Right lung (tissue), 10 donors: ENCODE measurements around the gene RPL39. TPM values are rescaled to one million over a fixed set of nuclear protein-coding genes. Genes with fewer than 3 reads are reported as not detected.
"Not testable (repeated sequence)": the region's sequence is repeated elsewhere in the genome, so short reads cannot be mapped to it uniquely, and the experiment has no call there.

Experiments used
- DNase-seq, 2 donors: peaks; one replicate each; pipeline ENCODE4 v3.0.0-alpha.2; 2013
- long read RNA-seq, 8 donors: transcript quantifications; one replicate each; lab custom pipeline, GENCODE V29; 2026
- polyA plus RNA-seq, 5 donors: library from polyadenylated mRNA; unstranded; fragments of 120-200 nt; gene quantifications; one replicate each; pipeline versions ENCODE4 v1.2.1 to v1.2.3, GENCODE V29; 2013; ENCODE audit warnings: inconsistent platforms in 1 of 5, low replicate concordance in 1 of 5; ENCODE audit not compliant: insufficient read length in 5 of 5, insufficient read depth in 1 of 5

Gene RPL39
- polyA plus RNA-seq, result 1,000 to 10,000 TPM; 2,580 to 3,320 (median 2,716) TPM
- long read RNA-seq, donor 1, transcript RPL39-202 (2 exons, 1,915 nt), result minor isoform, 23 of 445 reads
- long read RNA-seq, donor 1, transcript RPL39-201 (3 exons, 401 nt), result major isoform, 406 of 445 reads
- long read RNA-seq, donor 1, partial matches to known transcripts, result 16 of 445 reads
- long read RNA-seq, donor 1, other reads (novel, unspliced or antisense), result 0 of 445 reads
- long read RNA-seq, donor 2, transcript RPL39-202 (2 exons, 1,915 nt), result minor isoform, 7 of 233 reads
- long read RNA-seq, donor 2, transcript RPL39-201 (3 exons, 401 nt), result major isoform, 226 of 233 reads
- long read RNA-seq, donor 2, partial matches to known transcripts, result 0 of 233 reads
- long read RNA-seq, donor 2, other reads (novel, unspliced or antisense), result 0 of 233 reads
- long read RNA-seq, donor 3, transcript RPL39-202 (2 exons, 1,915 nt), result minor isoform, 19 of 321 reads
- long read RNA-seq, donor 3, transcript RPL39-201 (3 exons, 401 nt), result major isoform, 296 of 321 reads
- long read RNA-seq, donor 3, partial matches to known transcripts, result 6 of 321 reads
- long read RNA-seq, donor 3, other reads (novel, unspliced or antisense), result 0 of 321 reads
- long read RNA-seq, donor 4, transcript RPL39-202 (2 exons, 1,915 nt), result minor isoform, 18 of 197 reads
- long read RNA-seq, donor 4, transcript RPL39-201 (3 exons, 401 nt), result major isoform, 163 of 197 reads
- long read RNA-seq, donor 4, partial matches to known transcripts, result 16 of 197 reads
- long read RNA-seq, donor 4, other reads (novel, unspliced or antisense), result 0 of 197 reads
- long read RNA-seq, donor 5, transcript RPL39-201 (3 exons, 401 nt), result major isoform, 368 of 404 reads
- long read RNA-seq, donor 5, transcript RPL39-202 (2 exons, 1,915 nt), result minor isoform, 25 of 404 reads
- long read RNA-seq, donor 5, partial matches to known transcripts, result 11 of 404 reads
- long read RNA-seq, donor 5, other reads (novel, unspliced or antisense), result 0 of 404 reads
- long read RNA-seq, donor 6, transcript RPL39-201 (3 exons, 401 nt), result major isoform, 278 of 314 reads
- long read RNA-seq, donor 6, transcript RPL39-202 (2 exons, 1,915 nt), result minor isoform, 18 of 314 reads
- long read RNA-seq, donor 6, partial matches to known transcripts, result 18 of 314 reads
- long read RNA-seq, donor 6, other reads (novel, unspliced or antisense), result 0 of 314 reads
- long read RNA-seq, donor 7, transcript RPL39-201 (3 exons, 401 nt), result major isoform, 128 of 136 reads
- long read RNA-seq, donor 7, transcript RPL39-202 (2 exons, 1,915 nt), result minor isoform, 8 of 136 reads
- long read RNA-seq, donor 7, partial matches to known transcripts, result 0 of 136 reads
- long read RNA-seq, donor 7, other reads (novel, unspliced or antisense), result 0 of 136 reads
- long read RNA-seq, donor 8, transcript RPL39-202 (2 exons, 1,915 nt), result minor isoform, 9 of 114 reads
- long read RNA-seq, donor 8, transcript RPL39-201 (3 exons, 401 nt), result major isoform, 105 of 114 reads
- long read RNA-seq, donor 8, partial matches to known transcripts, result 0 of 114 reads
- long read RNA-seq, donor 8, other reads (novel, unspliced or antisense), result 0 of 114 reads

DNA sequence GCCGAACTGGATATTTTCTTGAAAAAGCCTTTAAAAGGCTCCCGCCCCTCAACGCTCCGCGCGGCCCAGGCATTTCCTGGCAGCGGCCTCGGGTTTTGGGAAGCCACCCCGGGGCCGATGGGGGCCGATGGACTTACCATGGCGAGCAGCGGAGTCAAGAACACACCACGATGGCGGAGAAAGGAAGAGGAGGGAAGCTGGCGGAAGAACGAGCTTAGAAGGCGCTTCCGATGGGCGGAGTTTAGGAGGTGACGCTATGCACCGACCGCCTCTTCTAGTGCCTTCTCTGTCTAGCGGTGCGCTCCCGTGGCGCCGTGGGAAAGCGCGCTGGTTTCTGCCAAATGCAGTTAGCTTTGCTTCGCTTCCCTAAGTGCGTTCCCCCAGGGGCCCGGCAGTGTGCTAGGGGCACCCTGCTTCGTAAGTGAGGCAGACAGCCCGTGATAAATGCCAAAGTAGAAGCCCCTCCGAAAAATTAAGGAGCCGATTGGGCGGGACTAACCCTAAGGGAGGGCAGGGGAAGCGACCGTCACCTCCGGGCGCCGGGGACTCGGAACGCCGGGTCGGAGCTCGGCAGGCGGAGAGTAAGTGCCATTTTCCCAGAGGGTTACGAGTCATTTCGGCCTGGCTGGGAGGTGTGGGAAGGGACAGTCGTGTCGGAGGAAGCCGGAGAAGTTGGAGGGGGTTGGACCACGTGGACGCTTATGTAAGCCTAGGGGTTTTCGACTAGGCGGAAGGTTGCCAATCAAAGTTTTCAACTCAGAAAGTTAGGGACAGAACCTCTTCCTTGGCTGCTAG is at the start of gene RPL39:
TSS of gene RPL39 (minus strand) at position 194 of the 795 bp plus-strand sequence. CDS start at position 140, 54 bp downstream.
- DNase-seq, result peak; percentile 83 to 87

DNA sequence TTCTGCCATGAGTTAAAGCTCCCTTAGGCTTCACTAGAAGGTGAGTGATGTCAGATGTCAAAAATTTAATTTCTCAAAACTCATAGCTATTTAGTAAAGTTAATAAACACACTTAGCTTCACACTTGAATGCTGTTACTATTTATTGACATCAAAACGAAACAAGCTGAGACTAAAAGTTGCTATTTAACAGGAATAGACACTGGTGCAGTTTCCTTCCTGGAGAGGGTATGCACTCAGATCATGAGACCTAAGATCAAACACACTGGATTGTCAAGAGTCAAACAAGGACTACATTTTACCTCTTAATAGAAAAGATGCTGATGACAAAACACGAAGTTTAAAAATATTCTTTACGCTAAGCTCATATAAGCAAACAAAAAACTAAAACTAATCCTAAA is 42.5 kb upstream of the RPL39 start:
- no peak for DNase-seq

GRCh38 chrX:119828446-119828845 is 37.0 kb upstream of the RPL39 start:
- no peak for DNase-seq

GRCh38 chrX:119826399-119826959 is 35.0 kb upstream of the RPL39 start:
- peak; percentile 18 to 40 for DNase-seq

DNA sequence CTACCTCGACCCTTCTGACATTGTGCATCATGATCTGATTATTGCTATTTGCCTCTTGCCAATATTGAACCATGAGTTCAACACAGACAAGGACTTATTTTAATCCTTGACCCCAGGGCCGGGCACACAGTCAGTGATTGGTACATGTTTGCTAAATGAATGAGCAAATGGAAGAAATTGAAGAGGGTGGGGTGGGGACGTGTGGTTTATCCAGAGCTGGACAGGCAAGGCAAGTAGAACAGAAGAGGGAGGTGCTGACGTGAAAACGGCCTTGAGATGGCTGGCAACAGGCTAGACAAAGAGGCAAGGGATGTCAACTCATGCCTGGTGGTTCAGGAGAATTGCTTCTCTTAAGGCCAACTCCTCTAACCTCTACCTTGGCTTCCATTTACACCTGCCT is 32.8 kb upstream of the RPL39 start:
- not testable (repeated sequence) for DNase-seq

DNA sequence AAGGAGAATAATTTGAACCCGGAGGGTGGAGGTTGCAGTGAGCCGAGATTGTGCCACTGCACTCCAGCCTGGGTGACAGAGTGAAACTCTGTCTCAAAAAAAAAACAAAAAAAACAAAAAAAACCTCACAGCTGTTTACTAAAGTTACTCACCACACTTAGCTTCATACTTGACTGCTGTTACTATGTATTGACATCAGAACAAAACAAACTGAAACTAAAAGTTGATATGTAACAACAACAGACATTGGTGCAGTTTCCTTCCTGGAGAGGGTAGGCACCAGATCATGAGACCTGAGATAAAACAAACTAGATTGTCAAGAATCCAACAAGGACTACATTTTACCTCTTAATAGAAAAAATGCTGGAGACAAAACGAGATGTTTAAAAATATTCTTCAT is 30.3 kb upstream of the RPL39 start:
- not testable (repeated sequence) for DNase-seq

DNA sequence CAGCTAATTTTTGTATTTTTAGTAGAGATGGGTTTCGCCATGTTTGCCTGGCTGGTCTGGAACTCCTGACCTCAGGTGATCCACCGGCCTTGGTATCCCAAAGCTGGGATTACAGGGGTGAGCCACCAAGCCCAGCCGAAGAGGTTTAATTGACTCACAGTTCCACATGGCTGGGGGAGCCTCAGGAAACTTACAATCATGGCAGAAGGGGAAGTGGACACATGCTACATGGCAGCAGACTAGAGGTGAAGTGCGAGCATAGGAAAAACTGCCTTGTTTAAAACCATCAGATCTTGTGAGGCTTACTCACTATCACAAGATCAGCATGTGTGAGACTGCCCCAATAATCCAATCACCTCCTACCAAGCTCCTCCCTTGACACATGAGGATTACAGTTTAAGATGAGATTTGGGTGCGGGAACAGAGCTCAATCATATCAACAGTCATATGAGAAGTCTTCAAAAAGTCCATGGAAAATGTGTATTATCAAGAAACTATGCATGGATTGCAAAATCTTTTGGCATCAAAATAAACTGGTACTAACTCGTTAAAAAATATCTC is 25.8 kb upstream of the RPL39 start:
- no peak for DNase-seq

DNA sequence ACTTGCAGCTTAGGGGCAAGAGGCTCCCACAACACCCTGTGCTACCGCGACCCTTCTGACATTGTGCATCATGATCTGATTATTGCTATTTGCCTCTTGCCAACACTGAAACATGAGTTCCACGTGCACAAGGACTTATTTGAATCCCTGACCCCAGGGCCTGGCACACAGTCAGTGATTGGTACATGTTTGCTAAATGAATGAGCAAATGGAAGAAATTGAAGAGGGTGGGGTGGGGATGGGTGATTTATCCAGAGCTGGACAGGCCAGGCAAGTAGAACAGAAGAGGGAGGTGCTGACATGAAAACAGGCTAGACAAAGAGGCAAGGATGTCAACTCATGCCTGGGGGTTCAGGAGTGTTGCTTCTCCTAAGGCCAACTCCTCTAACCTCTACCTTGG is 24.9 kb upstream of the RPL39 start:
- no peak for DNase-seq

DNA sequence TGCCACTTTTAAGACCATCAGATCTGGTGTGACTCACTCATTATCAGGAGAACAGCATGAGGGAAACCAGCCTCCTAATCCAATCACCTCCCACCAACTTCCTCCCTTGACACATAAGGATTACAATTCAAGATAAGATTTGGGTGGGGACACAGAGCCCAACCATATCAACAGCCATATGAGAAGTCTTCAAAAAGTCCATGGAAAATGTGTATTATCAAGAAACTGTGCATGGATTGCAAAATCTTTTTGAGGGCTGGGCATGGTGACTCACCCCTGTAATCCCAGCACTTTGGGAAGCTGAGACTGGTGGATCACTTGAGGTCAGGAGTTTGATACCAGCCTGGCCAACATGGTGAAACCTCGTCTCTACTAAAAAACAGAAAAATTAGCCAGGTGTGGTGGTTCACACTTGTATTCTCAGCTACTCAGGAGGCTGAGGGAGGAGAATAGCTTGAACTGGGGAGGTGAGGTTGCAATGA is 17.8 kb upstream of the RPL39 start:
- no peak for DNase-seq

DNA sequence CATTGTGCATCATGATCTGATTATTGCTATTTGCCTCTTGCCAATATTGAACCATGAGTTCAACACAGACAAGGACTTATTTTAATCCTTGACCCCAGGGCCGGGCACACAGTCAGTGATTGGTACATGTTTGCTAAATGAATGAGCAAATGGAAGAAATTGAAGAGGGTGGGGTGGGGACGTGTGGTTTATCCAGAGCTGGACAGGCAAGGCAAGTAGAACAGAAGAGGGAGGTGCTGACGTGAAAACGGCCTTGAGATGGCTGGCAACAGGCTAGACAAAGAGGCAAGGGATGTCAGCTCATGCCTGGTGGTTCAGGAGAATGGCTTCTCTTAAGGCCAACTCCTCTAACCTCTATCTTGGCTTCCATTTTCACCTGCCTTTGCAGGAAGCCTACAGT is 17.0 kb upstream of the RPL39 start:
- DNase-seq, result not testable (repeated sequence)

DNA sequence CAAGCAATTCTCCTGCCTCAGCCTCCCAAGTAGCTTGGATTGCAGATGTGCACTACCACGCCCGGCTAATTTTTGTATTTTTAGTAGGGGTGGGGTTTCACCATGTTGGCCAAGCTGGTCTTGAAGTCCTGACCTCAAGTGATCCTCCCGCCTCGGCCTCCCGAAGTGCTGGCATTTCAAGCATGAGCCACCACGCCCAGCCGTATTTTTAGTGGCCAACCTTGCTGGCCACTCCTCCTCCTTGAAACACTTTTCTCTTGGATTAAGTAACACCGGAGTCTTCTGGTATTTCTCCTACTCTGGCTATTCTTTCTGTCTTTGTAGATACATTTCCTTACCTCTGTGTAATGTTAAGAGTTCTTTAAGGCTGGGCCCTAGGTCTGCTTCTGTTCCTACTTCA is 11.1 kb upstream of the RPL39 start:
- no peak for DNase-seq

DNA sequence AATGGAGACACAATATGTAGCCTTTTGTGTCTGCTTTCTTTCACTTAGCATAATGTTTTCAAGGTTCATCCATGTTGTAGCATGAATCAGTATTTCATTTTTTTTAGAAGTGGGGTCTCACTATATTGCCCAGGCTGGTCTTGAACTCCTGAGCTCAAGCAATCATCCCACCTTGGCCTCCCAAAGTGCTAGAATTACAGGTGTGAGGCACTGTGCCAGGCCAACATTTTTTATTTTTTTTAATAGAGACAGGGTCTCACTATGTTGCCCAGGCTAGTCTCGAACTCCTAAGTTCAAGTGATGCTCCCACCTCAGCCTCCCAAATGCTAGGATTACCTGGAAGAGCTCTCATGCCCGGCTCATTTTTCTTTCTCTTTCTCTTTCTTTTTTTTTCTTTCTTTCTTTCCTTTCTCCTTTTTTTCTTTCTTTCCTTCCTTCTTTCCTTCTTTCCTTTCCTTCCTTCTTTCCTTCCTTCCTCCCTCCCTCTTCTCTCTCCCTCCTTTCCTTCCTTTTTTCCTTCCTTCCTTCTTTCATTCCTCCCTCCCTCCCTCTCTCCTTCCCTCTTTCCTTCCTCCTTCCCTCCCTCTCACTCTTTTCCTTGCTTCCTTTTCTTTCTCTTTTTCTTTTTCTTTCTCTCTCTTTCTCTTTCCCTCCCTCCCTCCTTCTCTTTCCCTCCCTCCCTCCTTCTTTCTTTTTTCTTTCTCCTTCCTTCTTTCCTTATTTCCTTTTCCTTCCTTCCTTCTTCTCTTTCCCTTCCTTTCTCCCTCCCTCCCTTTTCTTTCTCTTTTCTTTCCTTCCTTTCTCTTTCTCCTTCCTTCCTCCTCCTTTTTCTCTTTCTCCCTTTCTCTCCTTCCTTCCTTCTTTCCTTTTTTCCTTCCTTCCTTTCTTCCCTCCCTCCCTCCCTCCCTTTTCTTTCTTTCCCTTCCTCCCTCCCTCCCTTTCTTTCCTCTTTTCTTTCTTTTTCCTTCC is 10.1 kb upstream of the RPL39 start:
- DNase-seq, result no peak

DNA sequence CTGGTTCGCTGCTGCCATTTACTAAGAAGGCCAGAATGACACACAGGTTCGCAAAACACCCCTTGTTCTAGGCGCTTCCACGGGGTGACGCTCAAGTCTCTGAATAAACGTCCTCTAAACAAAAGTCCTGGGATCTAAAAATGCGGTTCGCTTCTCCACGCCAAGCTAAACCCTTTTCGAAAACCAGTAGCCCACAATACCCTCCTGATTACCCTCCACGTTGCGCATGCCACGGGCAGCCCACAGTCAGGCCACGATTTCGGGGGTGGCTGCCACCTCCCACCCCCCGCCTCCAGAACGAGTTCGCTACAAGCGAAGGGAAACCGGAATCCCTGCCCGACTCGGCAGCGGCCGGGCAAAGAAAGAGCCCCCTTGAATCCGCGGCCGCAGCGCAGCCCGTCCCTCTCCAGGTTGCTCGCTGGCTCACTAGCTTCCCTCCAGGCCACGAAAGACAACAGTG is 423 bp downstream of the RPL39 start:
- DNase-seq, result peak in 1 of 2 donors; percentile 53

GRCh38 chrX:119784747-119785446 is 6.5 kb downstream of the RPL39 start:
- no peak for DNase-seq

GRCh38 chrX:119783026-119783425 is 8.4 kb downstream of the RPL39 start:
- no peak for DNase-seq

- no peak for DNase-seq
Measured at GRCh38 chrX:119778829-119779228, 12.6 kb downstream of the RPL39 start.

- no peak for DNase-seq
Measured at GRCh38 chrX:119775517-119776238, 15.8 kb downstream of the RPL39 start.
